Body of pancreas (tissue), 4 donors: ENCODE data around the gene RIC3.

ENCODE experiments used
- POLR2A ChIP-seq, 3 donors: fragments of 450-650 bp; IDR thresholded peaks; one replicate each; pipeline ENCODE4 v1.6.1; 2016; ENCODE audit warnings: antibody characterized with exemption in 3 of 3, mild to moderate bottlenecking in 2 of 3
- TF ChIP-seq, protein P1 (sequence below), 7 experiments: fragments of 450-650 bp in 4 of 7; fragments of 200-600 bp in 3 of 7; sonication (generic) in 3 of 7; IDR thresholded peaks; one replicate each; pipeline ENCODE4 v1.5.1; 2016 to 2019; ENCODE audit warnings: antibody characterized with exemption in 7 of 7

GRCh38 chr11:8149726-8150125 is 19.1 kb downstream of the RIC3 start:
- TF ChIP-seq, protein P1, sequence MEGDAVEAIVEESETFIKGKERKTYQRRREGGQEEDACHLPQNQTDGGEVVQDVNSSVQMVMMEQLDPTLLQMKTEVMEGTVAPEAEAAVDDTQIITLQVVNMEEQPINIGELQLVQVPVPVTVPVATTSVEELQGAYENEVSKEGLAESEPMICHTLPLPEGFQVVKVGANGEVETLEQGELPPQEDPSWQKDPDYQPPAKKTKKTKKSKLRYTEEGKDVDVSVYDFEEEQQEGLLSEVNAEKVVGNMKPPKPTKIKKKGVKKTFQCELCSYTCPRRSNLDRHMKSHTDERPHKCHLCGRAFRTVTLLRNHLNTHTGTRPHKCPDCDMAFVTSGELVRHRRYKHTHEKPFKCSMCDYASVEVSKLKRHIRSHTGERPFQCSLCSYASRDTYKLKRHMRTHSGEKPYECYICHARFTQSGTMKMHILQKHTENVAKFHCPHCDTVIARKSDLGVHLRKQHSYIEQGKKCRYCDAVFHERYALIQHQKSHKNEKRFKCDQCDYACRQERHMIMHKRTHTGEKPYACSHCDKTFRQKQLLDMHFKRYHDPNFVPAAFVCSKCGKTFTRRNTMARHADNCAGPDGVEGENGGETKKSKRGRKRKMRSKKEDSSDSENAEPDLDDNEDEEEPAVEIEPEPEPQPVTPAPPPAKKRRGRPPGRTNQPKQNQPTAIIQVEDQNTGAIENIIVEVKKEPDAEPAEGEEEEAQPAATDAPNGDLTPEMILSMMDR (IDR thresholded peaks at IDR 0.05): no peak
- no peak for TF ChIP-seq POLR2A (IDR thresholded peaks at IDR 0.05)
